ENCODE results near the gene EPHB4. TPM values are rescaled to one million over a fixed set of nuclear protein-coding genes. Genes with fewer than 3 reads are reported as not detected.

The EPHB4 gene
- total and polyA plus RNA-seq, 2 donors (not counting 3 experiments of a cell fraction or from before 2014, with no cell fraction given), result 193 to 274 TPM

DNA sequence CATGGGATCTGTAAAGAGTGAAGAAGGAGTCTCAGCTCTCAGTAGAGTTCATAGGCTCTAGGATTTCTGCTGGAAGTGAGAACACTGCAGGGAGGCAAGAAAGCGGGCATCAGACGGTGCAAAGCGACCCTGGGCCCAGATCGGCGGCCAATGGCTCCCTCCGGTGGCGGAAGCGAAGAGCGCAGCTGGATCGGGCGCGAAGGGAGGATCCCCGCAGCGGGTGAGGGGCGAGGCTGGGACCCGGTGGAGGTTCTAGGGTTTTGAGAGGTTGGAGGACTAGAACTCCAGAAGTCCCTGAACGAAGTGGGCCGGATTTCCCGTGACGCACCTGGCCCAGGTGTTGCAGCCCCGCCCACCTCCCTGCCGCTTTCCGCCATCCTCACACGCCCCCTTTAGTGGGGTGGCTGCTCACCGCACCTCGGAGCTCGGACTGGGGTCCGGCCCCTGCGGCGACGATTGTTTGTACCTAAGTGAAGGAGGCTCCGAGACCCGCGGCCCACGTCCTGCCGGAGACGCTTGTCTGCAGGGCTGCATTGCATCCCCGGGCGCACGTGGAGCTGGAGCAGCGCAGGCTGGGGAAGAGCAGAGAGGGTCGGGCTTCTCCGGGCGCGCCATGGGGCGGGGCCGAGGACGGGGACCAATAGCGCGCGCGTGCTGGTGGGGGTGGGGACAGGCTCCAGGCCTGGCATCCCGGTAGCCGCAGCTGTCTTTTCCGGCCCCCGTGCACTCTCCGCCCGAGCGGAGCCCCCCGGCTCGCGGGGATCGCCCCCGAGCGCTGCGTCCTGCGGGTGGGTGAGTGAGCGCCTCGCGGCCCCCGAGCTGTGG is 24.9 kb upstream of the EPHB4 start, which contains the start of gene SLC12A9:
SLC12A9 (plus strand) TSS at position 666 of the 825 bp plus-strand sequence. CDS start 1,485 bp downstream, outside the sequence.
- Histone ChIP-seq H3K4me1 (ENCODE audit: control insufficient read depth, extremely low read depth, insufficient read depth, low read length) (peaks cover 14% of the 10 kb centered on the region), H3K27ac (ENCODE audit: insufficient read depth, low read depth, low read length) (no peak within 1 kb of the TSS), H4K20me1 (replicated peaks; ENCODE audit: control insufficient read depth, extremely low read depth, insufficient read depth, low read length) (no peaks in the 10 kb centered on the region), H3K9me1 (replicated peaks; ENCODE audit: control insufficient read depth, extremely low read depth, insufficient read depth, low read length) (no peaks in the 10 kb centered on the region), H3K36me3 (ENCODE audit: control insufficient read depth in 2 of 2, extremely low read depth in 1 of 2, insufficient read depth in 2 of 2, low read length in 2 of 2) (peaks cover 0 to 4% of the 10 kb centered on the region in 2 experiments), H3K27me3 (ENCODE audit: control insufficient read depth in 2 of 2, insufficient read depth in 2 of 2, low read length in 2 of 2) (no peaks in the 10 kb centered on the region), H3K79me2 (ENCODE audit: control insufficient read depth, insufficient read depth, low read length) (peaks cover 6% of the 10 kb centered on the region), H3K9me3 (replicated peaks; ENCODE audit: control insufficient read depth, insufficient read depth, low read length) (no peaks in the 10 kb centered on the region), H3K4me3 (replicated peaks in 1 of 3; ENCODE audit: insufficient read depth in 1 of 3, low read depth in 1 of 3, low read length in 3 of 3) (peak within 1 kb of the TSS; percentile 67 to 80 (median 79)), H3K4me2 (ENCODE audit: insufficient read depth, low read length) (peak within 1 kb of the TSS; percentile 87), H3K9ac (replicated peaks; ENCODE audit: extremely low read depth, insufficient read depth, low read length) (peak within 1 kb of the TSS; percentile 65), H2AFZ (ENCODE audit: low read depth, low read length) (peak within 1 kb of the TSS; percentile 94)
- POLR2A ChIA-PET, result interaction anchor here (0.6 to 3.5 kb wide), 4 partner anchors 16 to 62 kb away, joined by 3 to 15 read pairs (median 8); partner anchors contain the start of gene EPHB4
- peak; percentile 84 for DNase-seq (ENCODE audit: low read depth, low spot score)
- intact Hi-C loops (cut with micrococcal nuclease), result loop anchor here (1.0 to 2.0 kb wide), 6 partner anchors 15 to 147 kb away; partner anchors contain the start of gene SRRT
- peak; percentile 93 for FAIRE-seq
- CTCF ChIA-PET, result interaction anchor here (0.5 to 6.4 kb wide), 36 partner anchors 9 to 387 kb away, joined by 3 to 214 read pairs (median 5); partner anchors contain the start of genes EPHB4, GNB2, MOSPD3 and POP7
- TF ChIP-seq GATA2 (IDR thresholded peaks at IDR 0.05; ENCODE audit: insufficient read depth, insufficient read length, low read depth, low read length) (no peak), JUN (IDR thresholded peaks at IDR 0.05; ENCODE audit: borderline replicate concordance, insufficient read depth, insufficient read length, low read depth) (no peak), MYC (IDR thresholded peaks at IDR 0.05; ENCODE audit: low read depth, low read length) (peak; percentile 47), POLR2AphosphoS5 (IDR thresholded peaks at IDR 0.05; ENCODE audit: insufficient read depth, low read depth, low read length) (peak; percentile 46), EZH2 (IDR thresholded peaks at IDR 0.05; ENCODE audit: borderline replicate concordance, low read depth, low read length, severe bottlenecking) (no peak), FOS (IDR thresholded peaks at IDR 0.05; ENCODE audit: borderline replicate concordance, insufficient read depth, low read length) (no peak), POLR2A (IDR thresholded peaks at IDR 0.05; ENCODE audit: low read depth, low read length) (peak; percentile 62)
- TF ChIP-seq, protein P1, sequence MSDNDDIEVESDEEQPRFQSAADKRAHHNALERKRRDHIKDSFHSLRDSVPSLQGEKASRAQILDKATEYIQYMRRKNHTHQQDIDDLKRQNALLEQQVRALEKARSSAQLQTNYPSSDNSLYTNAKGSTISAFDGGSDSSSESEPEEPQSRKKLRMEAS (IDR thresholded peaks at IDR 0.05; ENCODE audit: insufficient read depth, insufficient read length), result peak; percentile 89
- TF ChIP-seq, protein P2, sequence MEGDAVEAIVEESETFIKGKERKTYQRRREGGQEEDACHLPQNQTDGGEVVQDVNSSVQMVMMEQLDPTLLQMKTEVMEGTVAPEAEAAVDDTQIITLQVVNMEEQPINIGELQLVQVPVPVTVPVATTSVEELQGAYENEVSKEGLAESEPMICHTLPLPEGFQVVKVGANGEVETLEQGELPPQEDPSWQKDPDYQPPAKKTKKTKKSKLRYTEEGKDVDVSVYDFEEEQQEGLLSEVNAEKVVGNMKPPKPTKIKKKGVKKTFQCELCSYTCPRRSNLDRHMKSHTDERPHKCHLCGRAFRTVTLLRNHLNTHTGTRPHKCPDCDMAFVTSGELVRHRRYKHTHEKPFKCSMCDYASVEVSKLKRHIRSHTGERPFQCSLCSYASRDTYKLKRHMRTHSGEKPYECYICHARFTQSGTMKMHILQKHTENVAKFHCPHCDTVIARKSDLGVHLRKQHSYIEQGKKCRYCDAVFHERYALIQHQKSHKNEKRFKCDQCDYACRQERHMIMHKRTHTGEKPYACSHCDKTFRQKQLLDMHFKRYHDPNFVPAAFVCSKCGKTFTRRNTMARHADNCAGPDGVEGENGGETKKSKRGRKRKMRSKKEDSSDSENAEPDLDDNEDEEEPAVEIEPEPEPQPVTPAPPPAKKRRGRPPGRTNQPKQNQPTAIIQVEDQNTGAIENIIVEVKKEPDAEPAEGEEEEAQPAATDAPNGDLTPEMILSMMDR (IDR thresholded peaks at IDR 0.05; ENCODE audit: extremely low read depth in 1 of 2, insufficient read depth in 1 of 2, low read depth in 1 of 2, low read length in 2 of 2), result peak; percentile 94 to 95
- dilution Hi-C loops (cut with MboI; ENCODE audit: extremely low pct_ligation_motif_present, low sequenced_read_pairs), result no loop called here
- no TSS peak for BruUV-seq (replicated peaks)

Measured in endothelial cell of umbilical vein (primary cell).